ENCODE results near the gene PIP4K2A. TPM values are rescaled to one million over a fixed set of nuclear protein-coding genes. Genes with fewer than 3 reads are reported as not detected.

Gene PIP4K2A
- total RNA-seq, 4 donors from 2014 or later = 7.4 to 60.3 (median 9.9) TPM

DNA sequence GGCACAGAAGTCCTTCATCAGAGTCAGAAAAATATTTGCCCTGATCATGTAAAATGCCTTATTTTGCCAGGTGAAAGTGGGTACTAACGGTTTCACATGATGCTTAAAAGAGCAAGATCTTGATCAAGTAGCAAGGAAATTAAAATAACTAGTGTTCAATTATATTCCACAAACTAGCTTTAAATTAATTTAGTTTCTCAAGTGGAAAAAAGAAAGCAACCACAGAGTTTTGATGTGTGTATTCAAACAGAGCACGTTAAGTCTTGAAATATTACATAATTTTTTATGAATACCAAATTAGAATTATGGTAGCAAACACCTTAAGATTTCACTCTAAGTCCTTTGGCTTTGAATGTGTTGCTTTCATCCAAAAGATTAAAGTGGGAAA is 47.3 kb downstream of the PIP4K2A start:
- peaks cover 9% of the 10 kb centered on the region for H3K4me1 ChIP-seq
- WGBS = 73% methylated on average over 2 of the region's 2 CpGs
- H3K27ac ChIP-seq = no peak overlapping the region
- H3K9me3 ChIP-seq = no peaks in the 10 kb centered on the region
- no peaks in the 10 kb centered on the region for H3K27me3 ChIP-seq
- TF ChIP-seq, protein P1, sequence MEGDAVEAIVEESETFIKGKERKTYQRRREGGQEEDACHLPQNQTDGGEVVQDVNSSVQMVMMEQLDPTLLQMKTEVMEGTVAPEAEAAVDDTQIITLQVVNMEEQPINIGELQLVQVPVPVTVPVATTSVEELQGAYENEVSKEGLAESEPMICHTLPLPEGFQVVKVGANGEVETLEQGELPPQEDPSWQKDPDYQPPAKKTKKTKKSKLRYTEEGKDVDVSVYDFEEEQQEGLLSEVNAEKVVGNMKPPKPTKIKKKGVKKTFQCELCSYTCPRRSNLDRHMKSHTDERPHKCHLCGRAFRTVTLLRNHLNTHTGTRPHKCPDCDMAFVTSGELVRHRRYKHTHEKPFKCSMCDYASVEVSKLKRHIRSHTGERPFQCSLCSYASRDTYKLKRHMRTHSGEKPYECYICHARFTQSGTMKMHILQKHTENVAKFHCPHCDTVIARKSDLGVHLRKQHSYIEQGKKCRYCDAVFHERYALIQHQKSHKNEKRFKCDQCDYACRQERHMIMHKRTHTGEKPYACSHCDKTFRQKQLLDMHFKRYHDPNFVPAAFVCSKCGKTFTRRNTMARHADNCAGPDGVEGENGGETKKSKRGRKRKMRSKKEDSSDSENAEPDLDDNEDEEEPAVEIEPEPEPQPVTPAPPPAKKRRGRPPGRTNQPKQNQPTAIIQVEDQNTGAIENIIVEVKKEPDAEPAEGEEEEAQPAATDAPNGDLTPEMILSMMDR (IDR thresholded peaks at IDR 0.05) = no peak
- no peak for TF ChIP-seq EP300 (IDR thresholded peaks at IDR 0.05)
- TF ChIP-seq POLR2A (IDR thresholded peaks at IDR 0.05) = no peak
- no peak for TF ChIP-seq POLR2AphosphoS5 (IDR thresholded peaks at IDR 0.05)
- no peak overlapping the region for H3K4me3 ChIP-seq
- no peaks in the 10 kb centered on the region for H3K36me3 ChIP-seq
- no peak for DNase-seq (ENCODE audit: low spot score in 2 of 2)

DNA sequence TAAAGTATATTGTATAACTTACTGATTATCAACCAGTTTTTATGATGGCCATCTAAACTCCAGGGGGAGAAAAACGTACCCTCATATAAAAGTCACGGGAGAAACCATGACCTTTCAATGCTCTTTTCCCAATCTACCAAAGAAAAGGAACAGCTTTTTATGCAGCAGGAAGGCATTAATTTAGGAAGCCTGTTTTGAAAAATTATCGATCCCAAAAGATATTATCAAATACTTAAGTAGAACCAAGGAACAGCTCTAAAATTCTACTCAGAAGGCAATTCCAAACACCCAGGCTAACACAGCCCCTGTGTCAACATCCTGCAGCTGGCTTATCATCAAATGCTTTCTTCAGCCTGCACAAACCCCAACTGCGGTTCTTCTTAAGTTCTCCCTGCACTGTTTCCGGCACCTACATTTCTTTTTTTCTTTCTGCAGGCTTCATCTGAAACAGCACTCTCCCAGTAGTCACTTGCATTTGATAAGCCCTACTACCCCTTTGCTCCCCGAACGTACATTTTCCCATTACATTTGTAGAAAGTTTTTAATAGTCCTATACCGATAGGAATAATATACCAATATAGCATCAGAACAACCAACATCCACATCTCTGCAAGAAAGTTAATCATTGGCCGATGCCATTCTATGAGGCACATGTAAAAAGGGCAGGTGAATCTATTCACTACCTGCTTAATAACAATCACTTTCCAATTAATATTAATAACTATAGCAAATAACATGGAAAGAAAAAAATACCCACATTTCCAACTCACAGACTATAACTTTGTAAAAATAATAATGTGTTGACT is 47.9 kb downstream of the PIP4K2A start:
- peaks cover 9% of the 10 kb centered on the region for H3K4me1 ChIP-seq
- WGBS = 72% methylated on average over 9 of the region's 9 CpGs

DNA sequence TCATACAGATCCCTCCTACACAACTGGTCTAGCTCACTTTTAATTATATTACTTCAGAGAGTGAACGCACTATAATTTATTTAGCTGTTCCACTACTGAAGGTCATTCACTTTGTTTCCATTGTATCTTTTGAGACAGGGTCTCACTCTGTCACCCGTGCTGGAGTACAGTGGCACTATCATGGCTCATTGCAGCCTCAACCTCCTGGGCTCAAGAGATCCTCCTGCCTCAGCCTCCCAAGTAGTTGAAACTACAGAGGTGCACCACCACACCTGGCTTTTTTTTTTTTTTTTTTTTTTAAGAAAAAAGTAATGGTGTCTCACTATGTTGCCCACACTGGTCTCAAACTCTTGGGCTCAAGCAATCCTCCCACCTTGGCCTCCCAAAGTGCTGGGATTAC is 49.0 kb downstream of the PIP4K2A start:
- no peaks in the 10 kb centered on the region for H3K27me3 ChIP-seq
- WGBS = 88% methylated on average over 2 of the region's 2 CpGs
- no peak overlapping the region for H3K27ac ChIP-seq
- no peak for DNase-seq (ENCODE audit: low spot score in 2 of 2)
- TF ChIP-seq, protein P1 (IDR thresholded peaks at IDR 0.05) = no peak
- H3K4me3 ChIP-seq = no peak overlapping the region
- H3K36me3 ChIP-seq = no peaks in the 10 kb centered on the region
- H3K9me3 ChIP-seq = no peaks in the 10 kb centered on the region
- no peaks in the 10 kb centered on the region for H3K4me1 ChIP-seq

More for the DNA sequence above, 47.9 kb downstream of the PIP4K2A start:
- Histone ChIP-seq H3K9me3 (no peaks in the 10 kb centered on the region), H3K27me3 (no peaks in the 10 kb centered on the region), H3K4me3 (no peak overlapping the region), H3K36me3 (no peaks in the 10 kb centered on the region), H3K27ac (no peak overlapping the region)
- DNase-seq (ENCODE audit: low spot score in 2 of 2) = no peak
- TF ChIP-seq POLR2A (IDR thresholded peaks at IDR 0.05) (no peak), EP300 (IDR thresholded peaks at IDR 0.05) (no peak), POLR2AphosphoS5 (IDR thresholded peaks at IDR 0.05) (no peak)
- TF ChIP-seq, protein P1 (IDR thresholded peaks at IDR 0.05) = no peak

DNA sequence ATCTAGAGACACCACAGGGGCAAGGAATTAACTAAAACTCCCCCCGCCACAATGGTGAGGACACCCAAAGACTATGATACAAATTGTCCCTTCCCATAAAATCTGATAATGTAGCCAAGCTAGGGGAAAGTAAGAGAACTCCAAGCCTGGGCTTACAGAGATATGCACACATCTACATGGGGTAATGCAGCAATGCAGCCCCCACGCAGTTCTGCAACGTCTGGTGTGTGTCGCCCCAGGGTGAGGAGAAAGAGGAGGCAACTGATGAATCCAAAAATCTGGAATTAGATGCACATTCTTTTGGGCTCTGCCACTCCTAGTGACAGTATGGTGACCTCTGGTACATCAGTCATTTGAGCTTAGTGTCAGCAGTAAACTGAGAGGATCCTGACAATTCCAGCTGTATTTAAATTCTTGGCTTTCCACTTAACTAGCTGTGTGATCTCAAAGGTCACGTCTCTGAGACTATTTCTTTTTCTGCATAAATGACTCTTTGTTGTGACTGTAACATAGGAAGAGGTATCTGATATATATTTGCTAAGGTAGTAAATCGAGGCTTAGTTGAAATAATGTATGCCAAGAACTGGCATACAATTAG is 51.5 kb downstream of the PIP4K2A start:
- no peak for DNase-seq (ENCODE audit: low spot score in 2 of 2)
- H3K4me3 ChIP-seq = no peak overlapping the region
- 77% methylated on average over 6 of the region's 6 CpGs for WGBS
- no peaks in the 10 kb centered on the region for H3K9me3 ChIP-seq
- H3K27ac ChIP-seq = no peak overlapping the region
- TF ChIP-seq POLR2AphosphoS5 (IDR thresholded peaks at IDR 0.05) (no peak), EP300 (IDR thresholded peaks at IDR 0.05) (no peak)
- TF ChIP-seq, protein P1 (IDR thresholded peaks at IDR 0.05) = no peak
- no peaks in the 10 kb centered on the region for H3K36me3 ChIP-seq
- no peaks in the 10 kb centered on the region for H3K27me3 ChIP-seq
- H3K4me1 ChIP-seq = no peaks in the 10 kb centered on the region

DNA sequence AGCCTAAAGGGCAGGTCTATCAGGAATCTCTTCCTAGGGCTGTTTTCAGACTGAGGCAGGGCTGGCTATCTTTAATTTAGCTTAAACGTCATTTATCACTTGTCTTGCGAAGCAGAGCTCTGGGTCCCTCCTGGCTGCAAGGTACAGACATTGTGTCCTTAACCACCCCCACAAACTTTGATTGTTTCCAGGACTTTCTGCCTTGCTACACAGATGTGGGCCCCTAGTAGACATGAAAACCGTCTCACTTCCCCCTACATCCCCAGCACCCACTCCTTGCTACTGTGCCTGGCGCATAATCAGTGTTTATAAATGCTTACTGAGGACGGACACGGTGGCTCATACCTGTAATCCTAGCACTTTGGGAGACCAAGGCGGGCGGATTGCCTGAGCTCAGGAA is 54.5 kb downstream of the PIP4K2A start:
- no peak overlapping the region for H3K27ac ChIP-seq
- peaks cover 4% of the 10 kb centered on the region for H3K4me1 ChIP-seq
- no peak for DNase-seq (ENCODE audit: low spot score in 2 of 2)
- TF ChIP-seq POLR2A (IDR thresholded peaks at IDR 0.05) (no peak), EP300 (IDR thresholded peaks at IDR 0.05) (no peak), POLR2AphosphoS5 (IDR thresholded peaks at IDR 0.05) (no peak)
- TF ChIP-seq, protein P1 (IDR thresholded peaks at IDR 0.05) = no peak
- WGBS = 91% methylated on average over 8 of the region's 8 CpGs
- no peak overlapping the region for H3K4me3 ChIP-seq
- no peaks in the 10 kb centered on the region for H3K9me3 ChIP-seq
- no peaks in the 10 kb centered on the region for H3K36me3 ChIP-seq
- H3K27me3 ChIP-seq = no peaks in the 10 kb centered on the region

All from suprapubic skin (tissue), 4 donors.